Measurements from ENCODE around the gene POU2F2.

POU2F2 gene

DNA sequence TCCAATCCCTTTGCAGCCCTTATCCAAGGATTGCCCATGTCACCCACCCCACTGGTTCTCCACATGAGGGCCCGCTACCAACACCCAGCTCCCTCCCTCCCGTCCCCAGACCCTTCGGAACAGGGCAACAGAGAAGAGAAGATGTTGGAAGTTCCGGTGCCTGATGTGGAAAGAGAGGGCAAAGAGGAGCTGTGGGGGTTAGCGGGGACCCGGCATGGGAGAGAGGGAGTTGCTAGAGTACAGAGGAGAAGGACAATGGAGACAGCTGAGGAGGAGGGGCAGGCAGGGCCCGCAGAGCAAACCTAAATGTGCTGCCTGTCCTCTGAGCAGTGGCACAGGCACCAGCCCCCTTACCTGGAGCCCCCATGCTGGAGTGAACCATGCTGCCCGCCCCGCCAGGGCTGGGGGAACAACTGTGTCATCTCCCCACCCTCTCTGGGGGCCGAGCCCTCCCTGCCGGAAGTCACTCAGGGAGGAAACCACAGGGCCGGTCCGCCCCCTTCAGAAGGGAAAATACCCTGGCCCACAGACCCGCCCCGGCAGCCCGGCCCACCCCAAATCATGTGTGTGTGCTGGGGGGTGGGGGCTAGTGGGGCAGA is at the start of gene POU2F2:
Gene POU2F2 (minus strand): TSS at position 417 of the 599 bp plus-strand sequence. CDS start 35 bp downstream, at position 382.
- DNase-seq: no peak

DNA sequence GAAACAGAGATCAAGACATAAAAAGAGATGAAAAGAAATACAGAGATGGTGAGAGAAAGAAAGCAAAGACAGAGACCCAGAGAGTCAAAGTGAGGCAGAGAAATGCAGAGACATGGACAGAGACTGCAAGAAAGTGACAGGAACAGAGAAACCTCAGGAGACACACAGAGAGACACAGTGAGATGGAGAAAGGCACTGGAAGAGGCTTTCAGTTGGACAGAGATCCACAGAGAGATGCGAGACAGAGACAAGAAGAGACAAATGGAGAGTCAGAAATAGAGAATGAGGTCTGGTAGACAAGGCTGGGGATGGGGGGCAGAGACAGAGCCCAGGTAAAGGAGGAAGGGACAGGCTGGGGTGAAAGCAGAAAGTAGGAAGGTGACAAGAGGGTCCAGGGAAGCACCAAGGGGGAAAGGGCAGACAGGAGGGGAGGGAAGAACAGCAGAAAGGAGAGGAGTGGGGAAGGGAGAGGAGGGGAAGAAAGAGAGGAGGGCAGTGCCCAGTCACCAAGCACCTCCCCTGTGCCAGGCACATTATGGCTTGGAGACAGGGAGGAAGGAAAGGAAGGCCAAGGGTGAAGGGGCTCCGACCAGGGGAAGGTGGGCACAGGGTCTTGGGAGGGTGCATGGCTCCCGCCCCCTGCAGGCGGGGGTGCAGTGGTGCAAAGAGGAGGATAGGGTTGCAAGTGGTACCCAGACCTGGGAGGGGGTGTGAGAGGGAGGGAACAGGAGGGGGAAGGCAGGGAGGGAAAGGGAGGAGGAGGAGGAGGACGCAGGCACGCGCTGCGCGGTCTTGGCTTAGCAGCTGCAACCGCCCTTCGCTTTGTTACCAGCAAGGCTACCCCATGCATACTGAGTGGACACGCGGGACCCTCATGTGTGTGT is 46.8 kb upstream of the POU2F2 start:
- DNase-seq: no peak

DNA sequence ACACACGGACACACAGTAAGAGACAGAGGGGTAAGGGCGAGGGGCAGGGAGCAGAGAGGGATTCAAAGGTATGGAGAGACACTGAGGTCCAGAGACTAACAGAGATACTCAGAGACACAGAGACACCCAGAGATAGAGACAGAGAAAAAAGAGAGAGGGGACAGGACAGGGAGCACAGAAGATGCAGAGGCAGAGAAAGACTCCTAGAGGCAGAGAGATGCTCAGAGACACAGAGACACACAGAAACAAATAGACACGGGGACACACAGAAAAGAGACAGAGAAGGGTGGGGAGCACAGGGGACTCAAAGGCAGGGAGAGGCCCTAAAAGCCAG is 45.4 kb upstream of the POU2F2 start:
- no peak for DNase-seq

DNA sequence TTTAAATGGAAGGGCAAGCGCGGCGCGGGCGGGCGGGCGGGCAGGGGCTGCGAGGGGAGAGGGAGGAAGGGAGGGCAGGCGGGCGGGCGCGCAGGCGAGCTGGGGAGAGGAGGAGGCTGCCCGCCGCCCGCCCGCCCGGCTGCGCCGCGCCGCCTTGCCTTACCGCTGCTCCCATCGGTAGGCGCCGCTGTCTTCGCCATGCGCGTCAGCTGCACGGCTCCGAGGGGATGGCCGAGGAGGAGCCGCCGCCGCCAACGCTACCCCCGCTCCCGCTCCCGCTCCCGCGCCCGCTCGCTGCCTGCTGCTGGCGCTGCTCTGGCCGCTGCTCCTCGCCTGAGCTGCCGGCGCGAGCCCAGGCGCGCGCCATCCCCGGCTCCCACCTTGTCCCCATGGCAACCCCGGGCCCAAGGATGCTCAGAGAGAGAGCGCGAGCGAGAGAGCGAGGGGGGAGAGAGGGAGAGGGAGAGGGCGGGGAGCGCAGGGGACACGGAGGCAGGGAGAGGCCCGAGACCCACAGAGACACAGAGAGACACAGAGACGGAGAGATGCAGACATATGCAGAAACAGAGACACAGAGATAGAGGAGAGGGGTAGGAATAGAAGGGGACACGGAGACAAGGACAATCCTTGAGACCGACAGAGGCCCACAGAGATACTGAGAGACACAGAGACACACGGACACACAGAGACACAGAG is 44.9 kb upstream of the POU2F2 start:
- peak; percentile 76 to 89 for DNase-seq

DNA sequence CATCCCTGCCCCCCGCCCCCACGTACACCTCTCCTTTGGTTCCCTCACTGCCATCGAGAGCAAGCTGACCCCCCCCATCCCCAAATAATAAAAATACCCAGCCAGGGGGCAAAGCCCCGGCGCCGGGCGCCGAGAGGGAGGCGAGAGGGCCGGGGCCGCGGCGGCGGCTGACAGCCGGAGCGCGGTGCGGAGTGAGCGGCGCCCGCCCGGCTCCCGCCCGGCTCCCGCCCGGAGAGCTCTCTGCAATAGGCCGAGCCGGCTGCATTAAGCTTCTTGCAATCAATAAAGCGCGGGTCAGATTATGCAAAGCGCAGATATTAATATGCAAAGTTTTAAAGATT is 44.4 kb upstream of the POU2F2 start:
- no peak for DNase-seq

DNA sequence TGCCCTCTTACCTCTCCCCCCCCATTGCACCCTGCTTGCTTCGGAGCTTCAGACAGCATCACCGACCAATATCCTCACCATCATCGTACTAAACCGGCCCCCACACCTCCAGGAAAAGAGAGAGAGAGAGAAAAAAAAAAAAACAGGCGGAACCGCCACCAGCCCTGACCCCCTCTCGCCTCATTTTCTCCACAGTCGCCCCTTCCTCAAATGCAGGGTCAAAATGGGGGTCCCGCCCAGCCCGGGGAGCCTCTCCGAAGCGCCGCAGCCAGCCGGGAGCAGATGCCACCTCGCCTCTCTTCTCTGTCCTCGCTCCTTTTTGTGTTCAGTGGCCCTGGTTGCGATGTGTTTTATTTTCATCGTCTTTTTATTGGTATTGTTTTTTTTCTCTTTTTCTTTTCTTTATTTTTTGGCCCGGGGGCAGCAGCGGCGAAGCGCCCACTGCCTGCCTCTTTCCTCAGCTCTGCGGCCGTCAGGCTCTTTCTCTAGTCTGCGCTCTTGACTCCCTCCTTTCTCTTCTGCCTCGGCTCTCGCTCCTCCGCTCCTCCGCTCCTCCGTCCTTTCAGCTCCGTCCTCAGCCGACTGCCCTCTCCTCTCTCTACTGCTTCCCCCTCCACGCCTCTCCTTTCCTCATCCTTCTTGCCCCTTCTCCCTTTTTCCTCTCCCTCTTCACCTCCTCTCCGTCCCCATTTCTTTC is 43.9 kb upstream of the POU2F2 start:
- DNase-seq: no peak

DNA sequence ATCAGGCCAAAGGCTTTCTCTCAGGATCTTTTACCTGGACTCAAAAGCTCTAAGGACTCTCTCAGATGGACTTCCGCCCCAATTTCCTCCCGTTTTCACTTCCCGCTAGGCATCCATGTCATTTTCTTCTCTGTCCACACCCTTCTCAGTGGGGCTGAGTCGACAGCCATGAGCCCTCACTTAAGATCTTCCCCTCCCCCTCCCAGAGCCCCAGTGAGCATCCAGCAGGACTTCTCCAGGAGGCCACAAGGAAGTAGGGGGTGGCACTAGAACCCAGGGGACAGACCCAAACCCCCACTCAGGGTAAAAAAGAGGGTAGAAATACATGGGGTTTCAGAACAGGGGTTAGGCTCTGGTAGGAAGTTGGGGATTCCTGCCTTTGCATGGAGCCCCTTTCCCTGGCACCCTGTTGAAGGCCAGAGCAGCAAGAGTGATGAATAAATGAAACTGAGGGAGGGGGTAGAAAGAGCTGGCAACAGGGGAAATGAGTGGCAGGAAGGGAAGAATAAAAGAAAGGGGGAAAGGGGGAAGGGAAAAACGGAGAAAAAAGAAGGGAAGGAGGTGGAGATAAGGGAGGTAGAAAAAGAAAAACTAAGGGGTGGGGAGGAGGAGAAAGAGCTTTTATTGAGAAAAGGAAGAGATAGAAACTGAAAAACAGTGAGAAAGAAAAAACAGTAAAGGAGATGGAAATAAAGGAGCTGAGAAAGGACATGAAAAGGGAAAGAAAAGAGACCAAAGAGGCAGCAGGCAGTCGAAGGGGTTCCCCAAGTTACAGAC is 42.9 kb upstream of the POU2F2 start:
- no peak for DNase-seq

DNA sequence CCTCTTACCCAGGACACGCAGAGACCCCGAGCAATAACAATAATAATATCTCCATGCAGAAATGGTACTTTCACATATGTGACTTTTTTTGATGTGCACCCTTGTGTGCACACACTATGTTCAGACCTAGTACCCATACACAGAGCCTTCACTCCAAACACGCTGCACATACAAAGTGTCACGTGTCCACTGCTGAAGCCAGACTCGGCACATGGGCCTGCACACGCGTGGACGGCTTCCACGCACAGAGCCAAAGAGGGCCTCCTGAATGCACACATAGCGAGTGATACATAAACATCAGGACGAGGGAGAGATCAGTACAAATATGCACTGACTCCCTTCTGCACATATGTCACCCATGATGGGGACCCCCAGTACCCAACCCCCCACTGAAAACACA is 41.9 kb upstream of the POU2F2 start:
- no peak for DNase-seq

DNA sequence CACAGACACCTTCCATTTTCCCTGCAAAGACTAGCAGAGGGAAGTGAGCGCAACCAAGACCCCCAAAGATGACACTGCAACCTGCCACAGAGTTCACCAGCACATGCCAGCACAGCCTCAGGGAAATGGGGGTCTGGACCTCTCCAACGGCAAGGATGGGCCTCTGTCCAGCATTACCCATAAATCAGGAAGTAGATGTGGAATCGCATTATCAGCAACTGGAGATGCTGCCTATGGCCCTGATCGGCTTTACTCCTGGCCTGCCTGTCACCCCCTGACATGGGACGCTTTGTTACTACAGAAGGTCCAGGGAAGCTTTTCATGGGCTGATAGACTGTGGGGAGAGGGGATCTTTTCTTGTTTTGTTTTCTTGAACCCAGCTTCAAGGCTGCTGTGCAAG is 41.4 kb upstream of the POU2F2 start:
- DNase-seq: no peak

DNA sequence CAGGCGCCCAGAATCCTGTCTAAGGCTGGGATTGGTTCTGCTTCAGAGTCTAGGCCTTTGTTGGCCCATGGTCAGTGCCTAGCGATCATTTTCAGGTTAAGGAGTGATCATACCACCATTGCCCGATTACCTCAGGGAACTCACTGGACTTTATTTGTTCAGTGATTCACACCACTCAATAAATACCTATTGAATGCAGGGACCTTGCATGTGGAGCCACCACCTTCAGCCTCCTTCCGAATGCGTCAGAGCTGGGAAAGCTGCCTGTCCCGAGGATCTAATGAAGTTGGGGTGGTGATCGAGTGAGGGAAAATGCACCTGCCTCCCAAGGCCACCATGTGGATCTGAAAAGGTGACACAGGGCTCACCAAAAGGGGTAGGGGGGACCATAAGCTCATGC is 40.0 kb upstream of the POU2F2 start:
- DNase-seq: peak in 1 of 2 experiments; percentile 48

DNA sequence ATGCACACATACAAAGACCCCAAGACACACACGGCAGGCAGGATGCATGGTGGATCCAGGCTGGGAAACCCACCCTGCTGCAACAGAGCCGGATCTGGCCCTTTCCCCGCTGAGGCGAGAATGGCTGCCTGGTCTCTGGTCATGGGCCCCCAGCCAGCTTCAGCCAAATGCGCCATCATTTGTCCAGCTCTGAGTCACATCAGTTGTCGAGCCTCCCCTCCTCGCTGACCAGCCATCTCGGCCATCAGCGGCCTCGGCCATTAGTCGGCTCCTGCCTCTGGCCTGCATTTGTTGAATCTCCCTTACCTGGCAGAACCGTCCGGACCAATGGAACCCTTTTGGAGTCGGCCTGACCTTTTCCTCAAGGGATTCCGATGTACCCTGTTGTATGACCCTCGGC is 38.5 kb upstream of the POU2F2 start:
- DNase-seq: no peak

DNA sequence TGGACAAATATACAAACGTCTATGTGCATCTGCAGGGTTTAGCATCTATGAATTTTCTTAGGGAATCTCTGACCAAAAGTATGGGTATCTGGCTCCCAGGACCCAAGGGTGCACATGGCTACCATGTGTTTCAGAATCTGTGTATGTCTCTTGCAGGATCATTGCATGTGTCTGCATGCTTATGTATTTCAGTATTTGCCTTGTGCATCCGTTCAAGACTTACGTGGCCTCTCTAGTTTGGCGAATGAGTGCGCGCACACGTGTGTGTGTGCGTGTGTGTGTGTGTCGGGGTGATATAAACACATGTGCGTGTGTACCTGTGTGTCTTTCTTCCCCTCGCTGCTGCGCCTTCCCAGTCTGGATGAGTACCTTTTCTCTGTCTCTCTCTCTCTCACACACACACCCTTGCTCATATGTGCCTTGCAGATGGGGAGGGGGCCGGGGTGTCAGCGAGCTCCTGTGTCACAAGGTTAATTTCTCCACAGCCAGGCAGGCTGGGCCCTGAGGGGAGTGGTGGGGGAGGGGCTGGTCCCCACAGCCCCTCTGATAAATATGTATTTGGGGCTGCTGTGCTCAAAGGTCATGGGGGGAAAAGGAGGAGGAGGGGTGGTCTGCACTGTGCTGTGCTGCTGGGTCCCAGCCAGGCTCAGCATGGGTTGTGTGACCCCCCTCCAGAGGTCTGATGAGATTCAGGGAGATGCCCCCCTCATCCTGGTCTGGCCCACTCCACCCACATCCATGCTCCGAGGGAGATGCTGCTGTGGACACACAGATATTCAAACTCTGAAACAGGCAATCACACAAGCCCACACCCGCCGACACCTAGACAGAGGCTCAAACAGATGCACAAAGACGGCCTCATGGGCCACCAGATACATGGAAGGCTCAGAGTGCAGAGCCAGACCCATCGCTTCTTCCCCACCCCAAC is 37.5 kb upstream of the POU2F2 start:
- DNase-seq: no peak

DNA sequence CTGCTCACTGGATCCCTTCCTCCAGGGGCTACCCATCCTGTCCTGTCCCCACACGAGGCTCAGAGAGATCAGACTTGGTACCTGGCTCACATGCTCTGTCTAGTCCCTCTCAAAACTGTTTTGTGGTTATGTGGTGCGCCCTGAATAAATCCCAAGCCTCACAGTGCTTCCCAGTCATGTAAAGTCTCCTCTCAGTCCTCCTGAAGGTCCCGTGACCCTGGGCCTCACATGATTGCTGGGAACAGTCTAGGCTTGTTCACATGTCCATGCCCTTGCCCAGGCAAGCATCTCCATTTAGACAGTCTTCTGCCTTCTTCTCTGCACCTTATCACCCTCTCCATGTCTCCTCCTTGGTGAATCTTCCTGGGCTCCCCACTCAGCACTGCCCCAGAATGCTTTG is 36.0 kb upstream of the POU2F2 start:
- DNase-seq: no peak

DNA sequence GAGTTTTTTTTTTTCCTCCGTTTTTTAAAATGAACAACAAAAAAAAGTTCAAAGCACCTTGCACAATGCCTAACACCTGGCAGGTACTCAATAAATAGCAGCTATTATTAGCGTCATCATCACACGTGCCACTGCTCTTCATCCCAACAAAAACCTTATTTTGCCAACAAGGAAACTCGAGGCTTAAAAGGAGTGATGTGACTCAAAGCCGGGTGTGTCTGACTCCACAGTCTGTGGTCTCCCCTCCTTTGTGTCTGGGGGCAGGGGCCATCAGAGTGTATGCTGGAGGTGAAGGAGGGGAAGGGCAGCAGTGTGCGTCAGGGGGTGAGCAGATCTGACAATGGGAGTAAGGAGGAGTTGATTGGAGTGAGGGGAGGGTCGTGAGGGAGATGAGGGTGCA is 34.1 kb upstream of the POU2F2 start:
- no peak for DNase-seq

DNA sequence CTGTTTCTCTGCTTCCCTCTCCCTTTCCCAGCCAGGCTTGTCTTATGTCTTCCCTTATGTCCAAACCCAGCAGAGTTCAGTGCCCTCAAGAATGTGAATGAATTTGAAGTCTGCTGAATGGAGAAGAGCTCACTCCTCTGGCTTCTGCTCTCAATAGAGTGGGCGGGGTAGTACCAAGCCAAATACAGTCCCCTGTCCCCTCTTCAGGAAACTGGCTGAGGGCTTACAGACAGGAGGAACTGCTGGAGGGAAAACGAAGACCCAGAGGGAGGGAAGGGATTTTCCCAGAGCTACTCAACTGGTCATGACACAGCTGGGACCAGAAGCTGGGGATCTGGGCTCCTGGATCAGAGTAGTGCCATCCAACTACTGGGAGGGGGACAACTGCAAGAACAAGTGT is 32.9 kb upstream of the POU2F2 start:
- DNase-seq: no peak

DNA sequence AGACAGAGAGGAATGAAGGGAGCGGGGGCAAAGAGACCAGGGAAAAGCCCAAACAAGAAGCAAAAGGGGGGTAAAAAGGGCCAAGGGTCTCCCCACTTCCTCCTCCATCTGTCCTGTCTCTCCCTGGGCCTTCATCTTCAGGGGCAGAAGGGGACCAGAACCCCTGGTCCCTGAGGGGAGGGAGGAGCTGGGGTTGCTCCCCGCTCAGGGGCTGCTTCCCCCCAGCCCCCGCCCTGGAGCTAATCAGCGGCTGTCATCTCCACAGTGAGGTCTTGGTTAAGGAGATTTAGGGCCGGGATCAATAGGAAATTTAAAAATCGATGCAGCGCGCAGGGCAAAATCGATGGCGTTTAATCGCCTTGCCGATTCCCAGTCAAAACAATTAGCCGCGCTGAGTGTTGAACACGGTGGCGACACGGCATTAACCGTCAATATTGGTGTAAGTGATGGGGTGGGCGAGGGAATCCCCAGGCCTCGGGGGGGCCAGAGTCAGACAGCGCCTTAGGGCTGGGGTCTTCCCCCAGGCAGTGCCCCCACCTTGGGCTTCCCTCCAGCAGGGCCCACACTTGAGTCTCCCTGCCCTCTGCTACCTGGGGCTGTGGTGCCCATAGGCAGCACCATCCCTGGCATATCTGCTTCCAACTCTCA is 29.5 kb upstream of the POU2F2 start:
- DNase-seq: no peak

DNA sequence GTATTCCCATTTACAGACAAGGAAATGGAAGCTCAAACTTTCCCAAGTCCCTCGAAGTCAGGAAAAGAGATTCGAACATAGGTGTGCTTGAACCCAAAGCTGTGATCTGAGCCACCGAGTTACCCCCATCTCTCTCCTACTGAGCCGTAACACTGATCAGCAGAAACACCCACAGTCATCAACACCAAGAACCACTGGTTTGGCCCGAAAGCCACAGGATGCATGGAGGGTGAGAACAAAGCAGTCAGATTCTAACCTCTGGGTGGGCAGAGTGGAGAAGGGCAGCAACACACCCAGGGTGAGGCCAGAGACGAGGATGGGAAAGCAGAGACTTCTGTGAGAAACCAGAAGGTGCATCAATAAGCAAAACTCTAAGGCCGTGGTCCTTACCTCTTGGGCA is 27.7 kb upstream of the POU2F2 start:
- DNase-seq: no peak

DNA sequence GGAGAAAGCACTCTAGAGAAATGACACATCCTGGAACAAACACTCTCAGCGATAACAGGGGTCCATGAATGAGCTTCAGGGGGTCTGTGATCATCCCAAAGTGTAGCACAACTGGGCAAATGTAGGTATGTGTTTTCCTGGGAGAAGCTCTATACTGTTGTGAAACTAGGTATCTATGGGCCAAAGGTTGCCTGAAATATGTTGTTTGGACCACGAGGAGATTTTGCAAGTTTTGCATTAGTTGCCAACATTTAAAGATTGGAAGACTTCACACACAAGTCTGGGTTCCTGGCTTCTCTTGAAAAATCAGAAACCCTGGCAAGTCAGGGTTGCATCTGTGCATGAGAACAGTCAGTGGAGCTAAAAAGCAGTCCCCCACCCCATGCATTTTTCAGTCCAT is 26.7 kb upstream of the POU2F2 start:
- no peak for DNase-seq

DNA sequence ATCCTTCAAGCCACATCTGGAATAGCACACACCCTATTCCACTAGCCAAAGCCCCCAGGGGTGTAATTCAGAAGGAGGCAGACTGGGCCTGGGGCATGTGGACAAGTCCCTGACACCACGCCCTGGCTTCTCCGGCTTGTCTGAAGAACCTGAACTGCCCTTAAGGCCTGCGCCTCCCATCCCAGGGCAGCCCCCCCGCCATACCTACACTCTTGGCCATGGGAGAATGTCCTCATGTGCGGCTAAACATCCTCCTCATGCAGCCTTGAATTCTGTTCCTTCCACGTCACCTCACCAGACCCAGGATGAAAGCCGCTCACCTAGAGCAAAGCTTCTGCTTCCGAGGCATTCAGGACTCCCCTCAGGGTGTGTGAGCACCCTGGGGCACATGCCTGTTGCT is 24.3 kb upstream of the POU2F2 start:
- DNase-seq: no peak

DNA sequence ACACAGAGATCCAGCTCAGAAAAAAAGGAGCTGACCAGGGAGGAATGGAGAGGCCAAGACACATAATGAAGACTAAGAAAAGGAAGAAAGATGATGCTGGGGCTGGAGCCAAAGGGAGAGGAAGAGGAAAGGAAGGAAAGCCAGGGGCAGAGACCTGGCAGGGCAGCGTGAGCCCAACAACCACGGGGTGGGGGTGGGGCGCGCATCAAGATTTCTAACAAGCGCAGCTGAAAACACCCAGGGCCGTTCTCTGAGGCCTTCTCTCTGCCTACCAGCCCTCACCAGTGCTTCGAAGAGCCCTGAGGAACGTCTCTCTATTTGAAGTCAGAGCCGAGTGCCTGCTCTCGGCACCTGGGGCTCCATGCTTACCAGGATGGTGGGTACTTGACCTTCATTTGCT is 23.6 kb upstream of the POU2F2 start:
- no peak for DNase-seq
